GM21717 (cell line): ENCODE data around the gene PXDC1.
"Not testable (repeated sequence)": the region's sequence is repeated elsewhere in the genome, so short reads cannot be mapped to it uniquely, and the experiment has no call there.

Experiments
- ATAC-seq: cut with Tn5 transposase; IDR thresholded peaks from one replicate; pipeline ENCODE4 v1.9.1; 2021; ENCODE audit warnings: mild to moderate bottlenecking, moderate library complexity; ENCODE audit not compliant: unreplicated experiment

The PXDC1 gene

GRCh38 chr6:3735029-3735605, 16.4 kb downstream of the PXDC1 start:
- no peak for ATAC-seq

DNA sequence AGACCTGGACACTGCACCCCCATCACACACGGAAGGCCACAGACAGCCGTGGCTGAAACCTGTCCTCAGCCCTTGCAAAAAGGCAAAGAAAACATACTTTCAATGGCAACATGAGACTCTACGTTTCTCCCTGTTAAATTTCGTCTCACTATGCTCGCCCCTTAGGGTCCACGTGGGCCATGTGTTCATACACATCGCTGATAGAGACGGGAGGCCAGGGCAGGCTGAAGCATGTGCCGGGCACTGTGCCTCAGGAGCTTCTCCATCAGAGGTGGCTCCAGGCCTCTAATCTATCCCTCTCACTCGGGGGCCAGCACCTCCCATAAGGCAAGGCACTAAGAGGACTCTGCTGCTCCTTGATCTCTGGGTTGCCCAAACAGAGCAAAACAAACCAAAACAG, 17.5 kb downstream of the PXDC1 start:
- ATAC-seq, result no peak

DNA sequence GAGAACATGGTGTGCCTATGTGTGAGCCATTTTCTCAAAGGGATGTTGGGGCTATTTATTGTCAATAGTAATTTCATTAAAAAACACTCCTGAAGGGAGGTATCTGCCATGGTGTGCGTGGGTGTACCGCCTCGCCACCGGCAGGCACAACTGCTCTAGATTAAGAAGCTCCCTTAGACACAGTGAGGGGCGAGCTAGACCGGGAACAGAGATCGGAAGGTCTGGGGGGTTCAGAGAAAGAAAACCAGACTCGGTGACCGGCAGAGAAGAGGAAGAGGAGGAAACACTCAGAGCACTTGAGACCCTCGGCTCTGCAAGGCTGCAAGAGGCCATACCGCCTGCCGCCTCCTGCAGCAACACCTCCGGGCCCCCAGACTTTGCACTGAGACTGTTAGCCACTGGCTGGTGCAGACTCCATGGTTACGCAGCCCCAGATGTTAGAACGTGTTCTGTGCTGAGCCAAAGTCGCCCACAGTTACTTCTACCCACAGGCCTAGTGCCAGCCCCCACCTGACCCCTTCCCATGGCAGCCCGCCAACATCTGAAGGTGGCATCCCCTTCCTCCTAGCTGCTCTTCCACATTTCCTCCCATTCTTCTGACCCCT, 18.1 kb downstream of the PXDC1 start:
- ATAC-seq, result no peak

DNA sequence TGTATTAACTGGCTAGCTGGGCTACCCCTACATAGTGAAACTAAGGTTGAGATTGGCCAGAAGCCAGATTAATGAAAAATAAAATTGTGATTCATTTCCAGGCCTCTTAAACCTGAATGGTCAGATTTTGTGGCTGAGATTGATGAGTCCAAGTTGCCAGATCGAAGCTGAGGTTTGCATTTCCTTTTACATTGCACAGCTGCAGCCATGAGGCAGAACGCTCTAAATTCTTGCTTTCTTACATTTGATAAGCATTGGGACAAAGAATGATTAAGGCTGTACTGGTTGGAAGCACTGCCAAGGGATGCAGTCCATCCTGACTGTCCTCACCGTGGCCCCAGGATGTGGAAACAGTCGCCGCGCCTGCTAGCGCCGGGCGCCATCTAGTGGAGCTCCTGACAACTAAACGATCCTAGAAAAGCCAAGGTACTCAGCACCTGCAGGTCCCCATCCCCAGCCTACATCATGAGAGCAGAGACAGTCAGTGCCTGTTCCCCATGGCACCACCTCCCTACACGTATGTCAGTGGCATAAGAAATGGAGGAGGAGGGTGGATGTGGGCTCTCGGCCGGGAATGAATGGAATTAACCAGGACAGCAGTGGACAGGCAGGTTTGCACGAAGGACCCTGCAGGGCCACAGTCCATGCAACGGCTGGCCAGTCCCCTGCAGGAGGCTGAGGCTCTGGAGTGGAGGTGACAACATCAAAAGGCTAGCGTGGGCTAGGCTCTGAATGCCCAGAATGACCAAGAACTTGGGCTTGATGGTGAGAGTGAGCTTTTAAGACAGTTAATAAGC, 19.0 kb downstream of the PXDC1 start:
- ATAC-seq, result no peak

GRCh38 chr6:3731700-3732099, 19.8 kb downstream of the PXDC1 start:
- no peak for ATAC-seq

GRCh38 chr6:3729603-3730344, 21.7 kb downstream of the PXDC1 start:
- no peak for ATAC-seq

GRCh38 chr6:3727593-3728108, 23.9 kb downstream of the PXDC1 start:
- no peak for ATAC-seq

DNA sequence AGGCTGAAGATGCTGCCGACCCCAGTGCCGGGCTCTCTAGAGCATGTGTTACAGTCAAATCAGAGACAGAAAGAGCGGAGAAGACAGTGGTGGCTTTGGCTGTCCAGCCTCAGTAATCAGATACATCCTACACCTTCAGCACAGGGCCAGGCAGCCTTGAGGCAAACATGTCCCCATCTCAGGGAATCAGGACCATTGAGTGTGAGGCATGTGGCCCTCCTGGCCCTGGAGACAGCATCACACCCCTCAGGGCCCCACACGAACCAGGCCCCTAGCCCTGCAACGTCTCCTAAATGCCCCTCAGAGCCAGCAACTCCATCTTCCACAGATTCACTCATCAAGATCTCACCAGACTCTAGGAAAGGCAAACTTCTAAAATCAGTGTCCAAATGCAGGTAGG, 24.5 kb downstream of the PXDC1 start:
- ATAC-seq, result no peak

- ATAC-seq, result no peak
Measured at GRCh38 chr6:3726421-3726820, 25.1 kb downstream of the PXDC1 start.

- ATAC-seq, result no peak
Measured at GRCh38 chr6:3725145-3726047, 26.1 kb downstream of the PXDC1 start.

DNA sequence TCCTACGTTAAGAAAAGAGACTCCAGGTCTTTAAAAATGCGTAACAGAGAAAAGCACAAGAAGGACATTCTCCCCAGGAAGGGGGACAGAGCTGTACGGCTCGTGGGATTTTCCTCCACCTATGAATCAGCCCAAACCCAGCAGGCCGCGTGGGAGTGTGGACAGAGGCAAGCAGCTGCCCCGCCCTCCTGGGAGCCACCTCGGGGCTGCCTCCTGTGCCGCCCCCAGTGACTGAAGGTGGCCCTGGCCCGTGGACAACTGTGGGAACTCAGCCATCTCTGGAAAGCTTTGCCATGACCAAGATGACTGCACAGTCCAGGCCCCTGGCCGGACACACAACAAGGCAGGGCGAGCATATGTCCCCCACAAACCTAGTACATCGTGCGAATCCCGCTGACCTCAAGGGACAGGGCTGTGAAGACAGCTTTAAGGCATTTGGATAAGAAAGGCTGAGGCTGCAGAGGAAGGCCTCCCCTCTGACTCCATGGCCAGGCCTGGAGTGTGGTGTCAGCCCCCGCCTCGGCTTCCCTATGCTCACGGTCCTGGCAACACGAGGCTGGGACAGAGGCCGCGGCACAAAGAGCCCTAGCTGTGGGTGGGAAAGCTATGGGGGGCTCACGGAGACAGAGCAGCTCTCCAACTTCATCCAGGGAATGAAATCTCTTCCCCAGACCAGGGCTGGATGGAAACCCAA, 26.9 kb downstream of the PXDC1 start:
- ATAC-seq, result no peak

DNA sequence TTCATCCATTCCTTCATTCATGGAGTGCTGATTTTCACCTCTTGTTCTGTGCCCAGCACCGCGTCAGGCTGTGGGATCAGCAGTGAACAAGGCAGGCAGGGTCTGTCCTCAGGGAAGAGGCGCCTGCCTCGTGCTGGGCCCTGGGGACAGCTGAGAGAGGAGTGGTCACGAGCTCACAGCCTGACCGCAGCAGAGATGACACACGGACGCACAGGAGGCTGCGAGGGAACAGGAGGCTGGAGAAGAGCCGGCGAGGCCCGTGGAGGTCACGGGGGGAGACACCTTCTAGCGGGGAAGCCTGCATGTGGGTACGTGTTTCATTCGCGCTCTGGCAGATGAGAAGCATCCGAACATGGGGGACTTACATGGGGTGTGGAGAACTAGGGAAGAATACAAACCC, 27.5 kb downstream of the PXDC1 start:
- no peak for ATAC-seq

- no peak for ATAC-seq
Measured at GRCh38 chr6:3723251-3723650, 28.3 kb downstream of the PXDC1 start.

GRCh38 chr6:3722785-3723184, 28.7 kb downstream of the PXDC1 start:
- ATAC-seq, result no peak

DNA sequence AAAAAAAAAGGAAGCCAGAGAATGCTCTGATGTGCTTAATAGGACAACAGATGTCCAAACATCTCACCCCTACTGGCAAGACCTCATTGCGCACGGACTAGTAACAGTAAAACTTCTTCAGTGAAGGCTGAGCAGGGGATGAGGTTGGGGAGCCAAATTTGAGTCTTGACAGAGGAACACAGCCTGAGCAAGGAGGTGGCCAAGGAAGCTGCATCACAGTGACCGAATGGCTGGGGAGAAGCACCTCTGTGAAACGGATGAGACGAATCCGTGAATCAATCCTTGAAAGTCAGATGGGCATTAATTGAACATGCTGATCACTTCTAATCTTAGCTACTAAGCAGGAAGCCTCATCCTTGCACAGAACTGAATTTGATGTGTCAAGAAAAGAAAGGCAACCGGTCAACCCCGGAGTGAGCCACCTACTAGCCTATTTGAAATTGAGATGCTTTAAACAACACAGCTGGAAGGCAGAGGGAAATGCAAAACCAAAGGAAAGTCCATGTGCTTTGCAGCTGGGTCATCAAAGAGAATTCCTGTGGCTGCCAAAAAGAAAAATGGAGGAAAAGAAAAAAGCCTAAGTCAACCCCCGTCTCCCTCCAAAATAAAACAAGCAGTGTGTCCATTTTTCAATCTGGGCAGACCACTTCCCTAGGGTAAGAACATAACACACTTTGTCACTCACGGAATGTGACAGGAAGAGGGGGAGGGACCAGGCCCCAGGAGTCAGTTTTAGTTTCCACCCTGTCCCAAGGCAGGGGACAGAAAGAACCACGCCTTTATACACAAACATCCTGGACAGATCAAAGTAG, 29.5 kb downstream of the PXDC1 start:
- no peak for ATAC-seq

- not testable (repeated sequence) for ATAC-seq
Measured at GRCh38 chr6:3720770-3721169, 30.7 kb downstream of the PXDC1 start.

- no peak for ATAC-seq
Measured at GRCh38 chr6:3719462-3720308, 31.8 kb downstream of the PXDC1 start.

GRCh38 chr6:3718407-3718806, 33.1 kb downstream of the PXDC1 start:
- no peak for ATAC-seq
